Measurements from ENCODE around the gene SLC1A2.

SLC1A2 gene

DNA sequence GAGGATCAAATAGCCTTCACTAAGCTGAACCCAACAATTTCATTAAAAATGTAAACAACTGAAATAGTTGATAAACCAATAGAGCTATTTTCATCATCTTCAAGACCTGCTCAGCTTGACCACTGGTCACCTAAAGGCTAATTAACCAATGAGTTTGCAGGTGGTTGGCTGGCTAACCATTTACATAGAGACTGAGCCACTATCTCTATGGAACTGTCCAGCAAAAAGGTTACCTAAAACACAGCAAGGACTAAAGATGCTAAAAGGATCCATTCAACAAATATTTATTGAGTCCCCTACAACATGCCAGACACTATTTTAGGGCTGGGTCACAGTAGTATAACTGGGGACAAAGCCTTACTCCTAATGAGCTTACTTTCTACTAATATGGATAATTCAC is 156.6 kb downstream of the SLC1A2 start:
- DNase-seq: no peak

DNA sequence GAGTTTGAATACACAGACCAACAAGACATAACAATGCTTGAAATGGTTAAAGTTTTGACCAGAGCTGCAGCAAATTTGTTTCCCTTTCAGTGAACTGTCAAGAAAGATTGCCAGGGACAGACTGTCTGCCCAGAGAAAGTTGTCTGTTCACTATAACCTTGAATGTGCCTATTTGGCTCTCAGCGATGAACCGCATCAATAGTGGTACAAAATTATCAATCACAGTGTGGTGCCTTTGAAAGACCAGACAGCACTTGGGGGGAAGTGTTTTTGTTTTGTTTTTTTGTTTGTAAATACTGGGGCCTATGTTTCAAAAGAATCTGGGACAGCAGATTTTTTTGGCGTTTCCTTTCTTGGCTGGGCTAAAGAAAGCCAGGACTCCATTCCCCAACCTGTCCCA is 157.3 kb downstream of the SLC1A2 start:
- DNase-seq: no peak

DNA sequence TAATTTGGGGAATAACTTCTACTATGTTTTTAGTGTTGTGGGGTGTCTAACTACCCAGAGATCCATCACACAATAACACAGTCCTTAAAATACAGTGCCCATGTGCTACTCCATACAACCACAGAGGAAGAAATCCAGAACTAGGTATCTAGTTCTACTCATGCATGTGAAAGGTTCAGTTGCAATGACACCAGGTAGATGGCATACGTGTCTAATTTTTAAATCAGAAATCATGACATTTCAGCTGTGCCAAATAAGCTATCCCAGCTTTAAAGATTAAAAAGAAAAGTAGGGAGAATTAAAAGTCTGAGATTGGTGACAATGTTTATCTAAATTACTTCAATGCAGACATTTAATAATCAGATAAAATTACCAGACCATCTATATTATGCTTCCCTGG is 158.2 kb downstream of the SLC1A2 start:
- no peak for DNase-seq

DNA sequence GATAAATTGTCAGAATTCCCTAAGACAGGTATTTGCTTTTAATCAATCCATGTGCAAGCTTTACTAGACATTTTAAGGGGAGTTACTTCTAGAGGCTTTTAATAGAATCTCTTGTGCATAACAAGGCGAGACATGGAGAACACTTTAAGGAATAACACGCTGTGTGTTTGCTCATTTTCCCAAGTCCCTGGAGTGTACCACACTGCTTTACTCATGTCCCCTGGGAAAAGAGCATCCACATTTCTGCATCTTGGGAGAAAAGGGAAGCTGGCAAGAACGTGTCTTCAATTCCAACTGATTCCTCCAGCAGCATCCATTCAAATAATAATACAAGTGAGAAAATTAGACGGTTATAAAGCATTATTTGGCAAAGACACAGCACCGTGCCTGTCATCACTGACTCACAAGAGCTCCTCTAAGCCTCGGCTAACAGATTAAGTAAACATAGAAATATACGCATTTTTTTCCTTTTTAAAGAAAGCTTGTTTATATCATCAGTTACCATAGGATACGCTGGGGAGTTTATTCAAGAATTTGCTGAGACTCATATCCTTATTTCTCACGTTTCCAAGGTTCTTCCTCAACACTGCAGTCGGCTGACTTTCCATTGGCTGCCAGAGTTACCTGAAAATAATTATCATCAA is 158.9 kb downstream of the SLC1A2 start:
- DNase-seq: no peak

DNA sequence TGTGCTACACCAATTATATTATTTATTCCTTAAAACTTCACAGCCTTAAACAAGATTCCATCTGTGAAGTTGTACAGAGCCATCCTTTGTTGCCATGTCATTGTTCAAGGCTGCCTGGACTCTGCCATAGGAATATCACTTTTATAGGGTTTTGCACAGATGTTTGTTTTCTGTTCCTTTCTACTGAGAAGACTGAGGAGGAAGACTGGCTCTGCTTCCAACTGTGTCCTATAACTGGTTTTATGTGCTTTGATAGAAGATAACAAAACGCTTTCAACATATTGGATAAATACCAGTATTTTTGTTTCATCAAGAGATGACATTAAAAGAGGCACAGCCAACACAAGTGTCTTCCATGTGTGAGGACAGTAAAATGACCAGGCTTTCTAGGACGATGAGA is 159.8 kb downstream of the SLC1A2 start:
- no peak for DNase-seq

DNA sequence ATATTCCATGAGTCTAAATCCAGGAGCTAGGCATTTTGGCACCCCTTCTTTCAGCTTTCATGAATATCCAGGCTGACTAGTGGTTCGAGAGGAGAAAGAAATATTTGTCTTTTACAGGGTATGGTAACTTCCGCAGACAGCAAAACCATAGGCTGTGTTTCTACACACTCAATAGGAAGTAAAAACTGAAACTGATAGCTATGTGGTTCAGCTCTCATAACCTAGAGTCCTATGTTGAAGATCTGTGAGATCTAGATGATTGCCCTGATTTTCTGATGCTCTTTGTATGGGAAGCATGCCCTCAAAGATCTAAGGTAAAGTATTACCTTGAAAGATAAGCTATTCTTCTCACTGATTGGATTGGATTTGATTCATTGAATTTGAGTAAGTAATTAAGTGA is 162.1 kb downstream of the SLC1A2 start:
- no peak for DNase-seq

DNA sequence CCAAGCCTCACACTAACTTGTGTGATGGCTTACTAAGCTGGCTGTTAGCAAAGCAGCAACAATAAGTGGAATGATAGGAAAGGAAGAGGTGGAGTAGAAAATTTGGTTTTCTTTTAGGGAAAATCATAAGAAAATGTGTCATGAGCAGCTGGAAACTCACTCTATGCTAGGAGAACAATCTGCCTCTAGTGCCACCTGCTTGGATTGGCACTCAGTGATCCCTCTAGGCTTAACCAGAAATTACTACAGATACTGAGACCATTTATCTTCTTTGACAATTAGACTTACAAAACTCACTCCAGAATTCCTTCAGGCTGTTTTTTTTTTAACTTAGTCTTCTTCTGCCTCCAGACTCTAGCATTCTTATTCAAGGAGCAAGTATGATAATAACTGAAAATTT is 163.1 kb downstream of the SLC1A2 start:
- DNase-seq: no peak

DNA sequence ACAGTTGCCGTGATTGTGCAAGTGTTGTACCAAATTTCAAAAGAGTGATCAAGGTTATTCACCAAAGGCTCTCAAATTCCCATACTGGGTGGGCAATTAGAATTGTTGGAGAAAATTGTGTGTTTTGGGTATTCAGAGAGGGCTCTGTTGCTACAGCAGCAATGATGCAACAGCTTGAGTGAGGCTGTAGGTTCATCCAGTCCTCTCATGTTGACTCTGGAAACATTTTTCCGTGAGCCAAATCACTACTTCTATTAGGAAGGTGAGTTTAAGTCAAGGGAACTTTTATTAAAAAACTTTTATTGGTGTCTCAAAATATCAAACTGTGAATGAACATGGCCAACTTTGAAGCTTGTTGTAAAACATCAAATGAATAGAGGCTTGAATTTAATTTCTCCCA is 163.8 kb downstream of the SLC1A2 start:
- no peak for DNase-seq

DNA sequence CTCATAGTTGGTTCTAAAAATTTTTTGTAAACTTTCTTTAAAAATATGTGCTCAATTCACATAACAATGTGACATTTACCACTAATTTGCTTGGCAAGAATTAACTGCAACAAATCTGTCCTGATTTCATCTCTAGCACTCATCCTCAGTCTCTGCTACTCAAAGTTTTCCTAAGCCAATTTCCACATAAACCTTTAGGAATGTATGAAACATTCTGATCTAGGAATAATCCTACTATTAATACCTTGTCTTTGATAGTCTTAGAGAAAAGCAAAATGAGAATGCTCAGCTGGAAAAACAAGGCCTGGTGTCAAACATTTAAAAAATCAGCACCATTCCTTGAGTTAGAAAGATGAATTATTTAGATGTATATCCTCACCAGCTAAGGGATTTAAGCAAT is 166.1 kb downstream of the SLC1A2 start:
- DNase-seq: no peak

DNA sequence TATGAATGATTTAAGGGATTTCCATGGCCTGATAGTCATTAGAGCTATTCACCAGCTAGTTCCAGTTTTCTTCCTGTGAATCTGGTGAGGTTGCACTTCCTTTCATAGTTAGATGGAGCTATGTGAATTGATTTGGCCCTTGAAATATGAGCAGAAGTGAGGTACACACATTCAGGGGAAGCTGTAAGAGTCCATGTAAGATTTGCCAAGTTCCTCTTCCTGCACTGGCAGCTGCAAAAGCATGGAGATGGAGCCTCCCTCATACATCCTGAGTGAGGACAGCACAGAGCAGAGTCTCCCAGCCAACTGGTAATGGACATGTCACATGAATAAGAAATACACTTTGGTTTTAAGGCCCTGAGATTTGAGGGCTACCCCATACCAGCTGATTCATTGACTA is 168.7 kb downstream of the SLC1A2 start:
- no peak for DNase-seq

DNA sequence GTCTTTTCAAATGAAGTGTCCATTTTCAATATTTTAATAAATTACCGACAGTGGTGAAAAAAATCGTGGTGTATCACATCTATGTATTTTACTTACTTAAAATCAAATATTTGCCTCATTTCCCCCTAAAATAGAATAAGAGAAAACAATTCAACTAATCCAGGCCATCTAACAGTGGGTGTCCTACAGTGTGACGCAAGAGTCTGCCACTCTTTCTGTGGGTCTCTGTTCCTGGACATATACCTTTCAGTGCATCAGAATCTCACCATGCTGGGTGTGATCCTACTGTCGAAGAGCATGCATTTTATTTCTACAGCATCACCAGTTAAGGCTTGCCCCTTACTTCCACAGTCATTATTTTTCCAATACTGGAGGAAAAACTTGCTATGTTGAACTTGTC is 169.2 kb downstream of the SLC1A2 start:
- DNase-seq: no peak

DNA sequence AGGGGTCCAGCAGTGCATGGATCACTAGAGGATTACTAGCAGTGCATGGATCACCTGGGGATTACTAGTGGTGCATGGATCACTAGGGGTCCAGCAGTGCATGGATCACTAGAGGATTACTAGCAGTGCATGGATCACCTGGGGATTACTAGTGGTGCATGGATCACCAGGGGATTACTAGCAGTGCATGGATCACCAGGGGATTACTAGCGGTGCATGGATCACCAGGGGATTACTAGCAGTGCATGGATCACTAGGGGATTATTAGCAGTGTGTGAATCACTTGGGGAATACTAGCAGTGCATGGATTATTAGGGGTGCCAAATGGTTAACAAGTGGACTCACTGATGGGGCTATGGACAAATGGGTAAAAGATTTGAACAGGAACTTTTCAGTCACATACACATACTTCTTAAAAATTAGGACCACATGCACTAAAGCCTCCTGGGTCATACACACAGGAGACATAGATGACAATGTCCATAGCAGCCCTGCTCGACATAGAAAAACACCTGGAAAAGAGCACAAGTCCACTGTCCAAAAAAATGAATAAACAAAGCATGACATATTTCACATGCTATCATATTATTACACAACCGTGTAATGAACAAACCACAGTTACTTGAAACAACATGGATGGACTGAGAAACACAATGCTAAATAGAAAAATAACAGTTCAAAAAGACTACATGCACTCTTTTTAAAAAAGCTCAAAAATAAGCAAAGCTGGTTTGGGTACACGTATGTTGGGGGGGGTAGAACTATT is 170.6 kb downstream of the SLC1A2 start:
- no peak for DNase-seq

DNA sequence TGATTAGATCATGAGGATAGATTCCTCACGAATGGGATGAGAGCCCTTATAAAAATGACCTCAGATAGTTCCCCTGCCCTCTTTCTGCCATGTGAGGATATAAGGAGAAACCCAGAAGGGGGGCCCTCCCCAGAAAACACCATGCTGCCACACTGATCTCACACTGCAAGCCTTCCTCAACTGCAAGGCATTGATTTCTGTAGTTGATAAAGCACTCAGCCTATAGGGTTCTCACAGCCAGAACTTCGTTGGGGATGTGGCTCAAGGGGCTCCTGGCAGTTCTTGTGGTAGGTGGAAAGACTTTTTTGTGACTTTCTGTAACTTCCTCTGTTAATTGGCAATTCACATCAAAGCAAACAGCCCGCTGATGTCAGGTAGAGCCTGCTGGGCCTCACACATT is 171.5 kb downstream of the SLC1A2 start:
- DNase-seq: no peak

DNA sequence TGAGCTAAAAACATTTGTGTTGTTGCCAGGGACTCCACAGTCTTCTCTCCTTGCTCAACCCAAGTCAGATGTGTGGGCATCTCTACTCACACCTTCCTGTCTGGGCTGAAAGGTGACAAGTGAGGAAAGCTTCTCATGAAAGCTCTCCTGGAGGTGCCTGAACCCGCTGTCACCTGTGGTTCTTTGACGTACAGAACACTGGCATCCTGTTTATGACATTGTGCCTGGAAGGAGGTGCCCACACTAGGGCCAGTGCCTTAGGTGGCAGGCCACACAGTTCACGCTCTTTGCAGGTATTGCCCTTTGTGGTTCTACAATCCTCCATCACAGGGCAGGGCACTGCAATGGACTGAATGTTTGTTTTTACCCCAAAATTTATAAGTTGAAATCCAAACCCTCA is 171.9 kb downstream of the SLC1A2 start:
- no peak for DNase-seq

DNA sequence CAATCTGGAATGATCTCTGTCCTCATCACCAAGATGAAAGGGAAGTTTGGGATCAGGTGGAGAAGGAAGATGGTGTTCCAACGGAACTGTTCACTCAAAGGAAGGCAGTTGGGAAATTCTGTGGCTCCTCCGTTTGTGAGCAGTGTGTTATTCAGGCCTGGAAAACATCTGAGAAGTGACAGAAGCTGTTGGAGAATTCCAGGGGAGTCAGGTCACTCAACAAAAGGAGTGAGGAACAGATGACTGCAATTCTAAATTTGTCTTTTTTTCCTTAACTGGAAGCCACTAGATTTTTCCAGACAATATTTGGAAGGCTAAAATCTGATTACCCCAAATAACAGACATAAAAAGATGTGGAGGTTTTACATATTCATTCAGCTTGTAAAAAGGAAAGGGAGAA is 172.6 kb downstream of the SLC1A2 start:
- no peak for DNase-seq

DNA sequence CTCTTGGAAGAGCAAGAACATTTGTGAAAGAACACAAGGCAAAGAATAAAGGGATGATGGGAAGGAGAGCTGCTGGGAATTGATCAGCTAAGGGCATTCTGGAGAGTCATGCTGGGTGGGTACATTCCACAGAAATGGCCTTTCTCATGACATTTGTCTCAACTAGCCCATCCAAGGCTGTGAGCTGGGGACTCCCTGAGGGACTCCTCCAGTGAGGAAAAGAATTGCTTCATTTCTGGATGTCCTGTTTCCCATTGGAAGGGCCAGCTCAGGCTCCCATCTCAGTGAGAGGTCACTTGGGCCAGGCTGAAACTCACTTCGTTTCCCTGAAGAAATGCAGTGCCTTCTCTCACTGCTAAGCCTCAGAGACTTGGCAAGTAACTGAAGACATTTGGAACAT is 173.6 kb downstream of the SLC1A2 start:
- DNase-seq: no peak

DNA sequence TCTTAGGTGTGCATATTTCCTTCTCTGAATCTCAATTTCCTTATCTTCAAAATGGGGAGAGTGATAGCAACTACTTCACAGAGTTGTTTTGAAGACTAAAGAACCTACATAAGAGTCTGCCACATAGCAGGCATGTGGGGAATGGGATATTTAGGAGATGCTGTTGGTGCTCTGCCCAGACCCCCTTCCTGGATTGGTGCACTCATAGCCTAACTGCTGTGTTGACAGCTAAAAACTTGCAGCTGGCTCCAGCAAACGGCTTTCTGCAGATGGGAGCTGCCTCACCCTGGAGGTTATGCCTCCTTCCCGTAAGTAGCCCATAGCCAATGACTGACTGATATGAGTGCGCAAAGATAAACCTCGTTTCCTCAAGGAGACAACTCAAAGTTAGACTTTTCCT is 174.3 kb downstream of the SLC1A2 start:
- no peak for DNase-seq

DNA sequence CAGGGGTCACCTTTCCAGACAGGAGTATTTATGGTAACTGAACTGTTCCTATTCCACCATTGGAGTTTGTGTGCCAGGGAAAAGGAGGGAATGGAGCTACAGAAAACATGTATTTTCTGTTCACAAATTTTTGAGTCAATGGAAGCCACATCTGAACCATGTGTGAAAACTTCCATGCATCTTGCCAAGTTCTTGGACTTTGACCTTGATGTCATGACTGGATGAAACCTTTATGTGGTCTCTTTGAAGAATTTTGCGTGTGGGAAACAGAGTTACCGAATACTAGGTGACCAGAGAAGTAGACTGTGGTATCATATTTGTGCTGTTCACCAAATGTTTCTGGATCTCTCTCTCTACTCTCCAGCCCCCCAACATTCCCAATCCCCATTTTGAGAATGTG is 175.6 kb downstream of the SLC1A2 start:
- DNase-seq: no peak

DNA sequence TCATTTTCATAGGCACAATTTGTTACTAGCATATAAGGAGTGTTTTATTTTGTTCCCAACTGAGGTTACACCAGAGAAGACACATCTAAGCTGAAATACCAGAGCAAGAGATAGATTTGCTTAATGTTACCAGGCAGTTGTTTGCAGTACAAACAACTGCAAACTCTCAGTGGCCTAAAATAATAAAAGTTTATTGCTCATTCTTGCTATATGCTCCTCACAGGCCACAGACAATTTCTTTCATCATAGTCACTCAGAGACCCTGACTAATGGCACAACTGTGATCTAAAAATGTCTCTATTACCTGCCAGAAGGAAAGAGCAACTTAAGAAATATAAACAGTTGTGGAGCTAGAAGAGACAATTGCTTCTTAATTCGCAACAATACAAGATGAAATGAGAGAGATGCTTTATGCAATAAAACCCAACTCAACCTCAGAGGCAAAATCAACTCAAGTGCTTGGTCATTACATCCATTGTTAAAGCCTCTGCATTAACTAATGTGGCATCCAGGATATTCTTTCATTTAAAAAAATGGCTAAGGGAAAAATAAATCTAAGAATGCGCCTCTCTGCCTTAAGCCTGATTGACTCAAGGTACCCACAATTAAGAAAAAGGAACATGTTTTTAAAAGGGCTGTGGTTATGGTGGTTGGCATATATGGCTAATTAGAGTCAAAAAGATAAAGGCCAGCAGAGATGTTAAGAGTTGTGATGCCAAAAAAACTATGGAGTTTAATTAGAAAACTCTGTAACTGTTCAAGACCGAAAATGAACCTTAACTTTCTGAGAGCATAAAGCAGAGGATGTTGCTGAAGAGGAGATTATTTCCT is 176.7 kb downstream of the SLC1A2 start:
- DNase-seq: no peak

DNA sequence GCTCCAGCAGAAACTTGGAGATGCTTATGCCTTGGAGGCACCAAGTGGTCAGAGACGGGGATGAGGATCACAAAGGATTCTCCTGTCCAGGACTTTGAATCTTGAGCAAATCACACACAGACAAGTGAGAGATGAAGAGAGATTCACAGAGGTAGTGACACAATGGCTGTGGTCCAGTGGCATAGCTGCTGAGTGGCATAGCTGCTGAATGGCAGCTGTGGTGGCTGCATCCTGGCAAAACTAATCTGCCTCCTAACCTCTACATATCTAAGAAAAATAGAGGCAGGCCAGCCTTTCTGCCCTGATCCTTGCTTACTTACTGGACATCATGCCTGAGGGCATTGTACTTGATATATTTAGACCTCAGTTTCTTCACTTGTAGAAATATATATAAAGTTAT is 177.8 kb downstream of the SLC1A2 start:
- DNase-seq: no peak

DNA sequence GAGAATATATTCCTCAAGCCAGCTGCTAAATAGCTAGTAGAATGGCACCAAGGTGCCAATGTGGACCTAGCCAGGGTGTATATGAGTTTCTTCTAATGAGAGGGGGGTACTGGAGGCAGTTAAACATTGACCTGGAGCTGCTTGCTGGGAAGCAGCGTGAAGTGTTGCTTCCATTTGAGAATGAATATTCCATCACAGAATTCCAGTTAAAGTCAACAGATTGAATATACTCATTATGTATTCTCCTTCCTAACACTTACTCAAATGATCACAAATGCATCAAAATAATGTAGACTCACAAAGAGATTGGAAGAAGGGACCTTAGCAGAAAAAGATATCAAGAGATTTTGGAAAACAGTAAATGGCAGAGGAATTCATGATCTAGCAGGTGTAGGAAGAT is 178.3 kb downstream of the SLC1A2 start:
- DNase-seq: no peak

DNA sequence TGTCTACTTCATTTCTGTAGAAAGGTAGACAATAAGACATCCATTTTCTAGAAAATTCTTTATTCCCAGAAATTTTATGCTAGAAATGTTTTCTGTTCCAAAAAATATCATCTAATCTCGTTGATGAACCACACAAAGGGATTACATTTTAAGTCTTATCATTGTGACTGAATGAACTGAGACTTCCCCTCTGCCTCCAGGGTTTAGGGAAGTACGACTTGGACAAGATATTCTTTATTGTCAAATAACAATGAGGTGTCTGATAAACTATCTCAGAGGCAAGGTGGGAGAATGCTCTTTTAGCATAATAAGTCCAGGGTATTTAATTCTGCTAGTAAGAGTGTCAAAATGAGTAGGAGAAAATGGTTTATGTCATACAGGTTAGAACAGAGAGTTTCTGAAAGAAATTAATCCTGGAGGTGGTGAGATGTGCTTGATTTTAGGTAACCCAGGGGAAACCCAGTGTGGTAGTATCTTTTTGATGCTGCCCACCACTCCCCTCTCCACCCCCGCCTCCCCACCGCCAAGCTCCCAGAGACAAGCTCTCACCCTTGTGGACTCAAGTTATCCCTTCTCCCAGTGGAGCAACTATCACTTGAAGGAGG is 179.8 kb downstream of the SLC1A2 start:
- DNase-seq: no peak

DNA sequence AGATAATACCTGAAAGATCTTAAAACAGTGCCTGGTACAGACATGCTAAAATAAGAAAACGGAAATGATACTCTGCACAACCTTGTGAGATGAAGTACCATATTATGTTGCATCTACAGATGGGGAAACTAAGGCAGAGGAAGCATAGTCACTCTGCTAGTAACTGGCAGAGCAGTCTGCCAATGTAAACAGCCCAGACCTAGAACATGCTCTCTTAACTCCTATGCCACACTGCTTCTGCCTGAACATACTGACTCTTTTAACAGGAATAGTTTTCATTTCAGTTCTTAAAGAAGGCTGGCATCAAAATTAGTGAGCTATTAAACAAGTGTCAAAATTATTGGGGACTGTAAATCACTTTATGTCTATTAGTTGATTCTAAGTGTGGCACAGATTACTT is 180.5 kb downstream of the SLC1A2 start:
- DNase-seq: no peak
